Neural cell (in vitro differentiated cells): Measurements from ENCODE around the gene RPL29. TPM values are rescaled to one million over a fixed set of nuclear protein-coding genes. Genes with fewer than 3 reads are reported as not detected.

Experiments used
- H2AFZ ChIP-seq: fragments of 200-600, 300-800 bp; sonication (generic), shearing (Covaris generic); 2 replicates; pipeline ENCODE4 v1.6.0; 2014; ENCODE audit warnings: low read depth, mild to moderate bottlenecking, antibody characterized with exemption, low read length, moderate library complexity
- H3F3A ChIP-seq: fragments of 200-600 bp; shearing (Covaris generic); 2 replicates; pipeline ENCODE4 v1.6.1; 2016; ENCODE audit warnings: mild to moderate bottlenecking, moderate library complexity, mixed read lengths, antibody characterized with exemption, low read length; ENCODE audit not compliant: insufficient read depth, poor library complexity, severe bottlenecking
- H3K27ac ChIP-seq: fragments of 200-600, 300-800 bp; sonication (generic), shearing (Covaris generic); 2 replicates; pipeline ENCODE4 v1.5.1; 2014; ENCODE audit warnings: mild to moderate bottlenecking, low read length, moderate library complexity
- H3K27me3 ChIP-seq: fragments of 300-800, 200-600 bp; sonication (generic), shearing (Covaris generic); 2 replicates; pipeline ENCODE4 v1.6.0; 2014; ENCODE audit warnings: mild to moderate bottlenecking, low read depth, low read length, moderate library complexity; ENCODE audit not compliant: insufficient read depth
- H3K36me3 ChIP-seq: fragments of 300-800, 200-600 bp; sonication (generic), shearing (Covaris generic); 2 replicates; pipeline ENCODE4 v1.5.1; 2014; ENCODE audit warnings: mild to moderate bottlenecking, antibody characterized with exemption, low read length, moderate library complexity; ENCODE audit not compliant: insufficient read depth
- H3K4me2 ChIP-seq: fragments of 300-800, 200-600 bp; sonication (generic), shearing (Covaris generic); 2 replicates; pipeline ENCODE4 v1.6.0; 2014; ENCODE audit warnings: mild to moderate bottlenecking, low read length
- H3K4me3 ChIP-seq: fragments of 300-800, 200-600 bp; sonication (generic), shearing (Covaris generic); 2 replicates; pipeline ENCODE4 v1.5.1; 2014; ENCODE audit warnings: mild to moderate bottlenecking, low read length, moderate library complexity
- H3K79me2 ChIP-seq: fragments of 200-600 bp; shearing (Covaris generic); replicated peaks from 2 replicates; pipeline ENCODE4 v1.6.0; 2014; ENCODE audit warnings: mild to moderate bottlenecking, low read length, moderate library complexity; ENCODE audit not compliant: insufficient read depth
- H3K9ac ChIP-seq: fragments of 300-800, 200-600 bp; sonication (generic), shearing (Covaris generic); 2 replicates; pipeline ENCODE4 v1.6.1; 2016; ENCODE audit warnings: mild to moderate bottlenecking, low read length, mixed read lengths
- H3K9me2 ChIP-seq: fragments of 200-600 bp; shearing (Covaris generic); 2 replicates; pipeline ENCODE4 v1.6.1; 2016; ENCODE audit warnings: mild to moderate bottlenecking, low read length, mixed read lengths; ENCODE audit not compliant: insufficient read depth
- H3K9me3 ChIP-seq: fragments of 200-600, 300-800 bp; sonication (generic), shearing (Covaris generic); 2 replicates; pipeline ENCODE4 v1.6.1; 2016; ENCODE audit warnings: mild to moderate bottlenecking, mixed run types, low read length, moderate library complexity, mixed read lengths
- H4K20me1 ChIP-seq: fragments of 200-600 bp; shearing (Covaris generic); 2 replicates; pipeline ENCODE4 v1.6.1; 2016; ENCODE audit warnings: mild to moderate bottlenecking, mixed run types; ENCODE audit not compliant: insufficient read depth
- EP300 ChIP-seq: fragments of 450-650 bp; conservative IDR thresholded peaks from 2 replicates; pipeline ENCODE4 v1.6.1; 2014; ENCODE audit warnings: antibody characterized with exemption, mild to moderate bottlenecking, moderate library complexity; ENCODE audit not compliant: poor library complexity, severe bottlenecking
- EZH2 ChIP-seq: fragments of 200-600, 300-800 bp; shearing (Covaris generic), sonication (generic); IDR thresholded peaks from 2 replicates; pipeline ENCODE4 v1.6.1; 2014; ENCODE audit warnings: antibody characterized with exemption, low read length, borderline replicate concordance, mild to moderate bottlenecking; ENCODE audit not compliant: insufficient read depth, poor library complexity, severe bottlenecking
- MXI1 ChIP-seq: fragments of 450-650 bp; conservative IDR thresholded peaks from 2 replicates; pipeline ENCODE4 v1.6.1; 2014; ENCODE audit warnings: antibody characterized with exemption, mild to moderate bottlenecking; ENCODE audit not compliant: poor library complexity, severe bottlenecking
- POLR2AphosphoS5 ChIP-seq: IDR thresholded peaks from 2 replicates; pipeline ENCODE4 v1.6.1; 2012
- RAD21 ChIP-seq: fragments of 450-650 bp; conservative IDR thresholded peaks from 2 replicates; pipeline ENCODE4 v1.6.1; 2014; ENCODE audit warnings: antibody characterized with exemption, mild to moderate bottlenecking, moderate library complexity
- SMC3 ChIP-seq: fragments of 450-650 bp; conservative IDR thresholded peaks from 2 replicates; pipeline ENCODE4 v1.6.1; 2014; ENCODE audit warnings: antibody characterized with exemption, mild to moderate bottlenecking, moderate library complexity; ENCODE audit not compliant: poor library complexity
- TAF1 ChIP-seq: IDR thresholded peaks from 2 replicates; pipeline ENCODE4 v1.6.1; 2012; ENCODE audit warnings: low read depth
- polyA plus RNA-seq: library from polyadenylated mRNA; depleted of rRNA; stranded (reverse); fragments of >200 nt; gene quantifications from 2 replicates; pipeline ENCODE4 v1.2.3, GENCODE V29; 2014
- TF ChIP-seq, protein P1 (sequence below): IDR thresholded peaks from 2 replicates; pipeline ENCODE4 v1.6.1; 2012; ENCODE audit warnings: borderline replicate concordance
- TF ChIP-seq, protein P2 (sequence below): fragments of 450-650 bp; IDR thresholded peaks from 2 replicates; pipeline ENCODE4 v1.5.1; 2014; ENCODE audit warnings: antibody characterized with exemption, mild to moderate bottlenecking, moderate library complexity; ENCODE audit not compliant: poor library complexity, severe bottlenecking

The RPL29 gene
- polyA plus RNA-seq, 1 donor from 2014 or later = 846 TPM

DNA sequence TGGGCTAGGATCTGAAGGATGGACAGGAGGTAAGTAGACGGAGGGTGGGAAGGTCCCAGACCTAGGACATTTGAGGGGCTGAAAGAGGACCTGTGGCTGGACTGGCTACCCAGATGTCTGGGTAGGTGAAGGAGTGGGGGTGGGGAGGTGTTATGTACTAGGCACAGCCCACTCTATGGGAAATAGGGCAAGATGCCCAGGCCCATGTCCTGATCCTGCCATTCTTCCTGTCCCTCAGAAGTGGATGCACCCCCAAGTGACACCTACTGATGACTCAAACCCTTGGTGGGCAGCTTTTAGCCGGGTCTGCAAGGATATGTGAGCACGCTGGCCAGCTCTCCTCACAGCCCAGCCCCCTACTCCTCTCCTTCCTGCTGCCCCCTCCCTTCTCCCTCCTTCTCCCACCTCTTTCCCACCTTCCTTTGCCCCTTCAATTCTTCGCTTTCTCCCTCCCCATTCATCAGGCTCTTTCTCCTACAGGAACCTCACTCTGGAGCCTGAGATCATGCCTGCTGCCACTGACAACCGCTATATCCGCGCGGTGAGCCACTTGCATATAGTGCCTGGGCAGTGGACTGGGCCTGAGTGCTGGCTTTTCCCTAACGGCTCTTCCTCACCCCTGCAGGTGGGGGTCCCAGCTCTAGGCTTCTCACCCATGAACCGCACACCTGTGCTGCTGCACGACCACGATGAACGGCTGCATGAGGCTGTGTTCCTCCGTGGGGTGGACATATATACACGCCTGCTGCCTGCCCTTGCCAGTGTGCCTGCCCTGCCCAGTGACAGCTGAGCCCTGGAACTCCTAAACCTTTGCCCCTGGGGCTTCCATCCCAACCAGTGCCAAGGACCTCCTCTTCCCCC is 7.2 kb downstream of the RPL29 start:
- H3K9me3 ChIP-seq = no peaks in the 10 kb centered on the region
- H3K4me2 ChIP-seq = no peak overlapping the region
- H3K27me3 ChIP-seq = no peaks in the 10 kb centered on the region
- H3K9ac ChIP-seq = no peak overlapping the region
- no peaks in the 10 kb centered on the region for H3K79me2 ChIP-seq
- no peaks in the 10 kb centered on the region for H3F3A ChIP-seq
- H3K4me3 ChIP-seq = no peak overlapping the region
- no peak for TF ChIP-seq TAF1
- TF ChIP-seq RAD21 = no peak
- no peak for TF ChIP-seq EZH2
- TF ChIP-seq EP300 = no peak
- no peaks in the 10 kb centered on the region for H3K9me2 ChIP-seq
- no peak overlapping the region for H2AFZ ChIP-seq
- no peaks in the 10 kb centered on the region for H3K36me3 ChIP-seq
- no peaks in the 10 kb centered on the region for H4K20me1 ChIP-seq
- H3K27ac ChIP-seq = no peak overlapping the region

DNA sequence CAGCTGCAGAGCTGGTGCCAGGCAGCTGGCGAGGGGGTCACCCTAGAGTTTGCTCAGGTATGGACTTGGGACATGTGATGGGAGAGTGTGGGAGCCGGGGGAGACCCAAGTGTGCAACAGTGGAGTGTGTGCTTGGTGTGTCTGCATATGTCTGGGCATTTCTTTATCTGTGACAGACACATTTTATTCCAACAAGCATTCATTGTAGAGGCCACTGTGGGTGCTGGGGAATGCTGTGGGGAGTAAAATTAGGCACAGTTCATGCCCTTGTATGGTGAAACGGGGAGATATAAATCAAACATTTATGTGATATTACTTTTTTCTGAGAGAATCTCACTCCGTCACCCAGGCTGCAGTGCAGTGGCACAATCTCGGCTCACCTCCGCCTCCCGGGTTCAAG is 8.1 kb downstream of the RPL29 start:
- H3K9me3 ChIP-seq = no peaks in the 10 kb centered on the region

More for the DNA sequence above, 8.1 kb downstream of the RPL29 start:
- Histone ChIP-seq H3K9me2 (no peaks in the 10 kb centered on the region), H2AFZ (no peak overlapping the region), H3K4me3 (no peak overlapping the region), H3K27ac (no peak overlapping the region), H4K20me1 (no peaks in the 10 kb centered on the region), H3K79me2 (no peaks in the 10 kb centered on the region), H3F3A (no peaks in the 10 kb centered on the region), H3K4me2 (no peak overlapping the region), H3K9ac (no peak overlapping the region), H3K27me3 (no peaks in the 10 kb centered on the region), H3K36me3 (no peaks in the 10 kb centered on the region)
- TF ChIP-seq EP300 (no peak), MXI1 (no peak), RAD21 (no peak), POLR2AphosphoS5 (no peak), TAF1 (no peak), SMC3 (no peak), EZH2 (no peak)
- TF ChIP-seq, protein P1, sequence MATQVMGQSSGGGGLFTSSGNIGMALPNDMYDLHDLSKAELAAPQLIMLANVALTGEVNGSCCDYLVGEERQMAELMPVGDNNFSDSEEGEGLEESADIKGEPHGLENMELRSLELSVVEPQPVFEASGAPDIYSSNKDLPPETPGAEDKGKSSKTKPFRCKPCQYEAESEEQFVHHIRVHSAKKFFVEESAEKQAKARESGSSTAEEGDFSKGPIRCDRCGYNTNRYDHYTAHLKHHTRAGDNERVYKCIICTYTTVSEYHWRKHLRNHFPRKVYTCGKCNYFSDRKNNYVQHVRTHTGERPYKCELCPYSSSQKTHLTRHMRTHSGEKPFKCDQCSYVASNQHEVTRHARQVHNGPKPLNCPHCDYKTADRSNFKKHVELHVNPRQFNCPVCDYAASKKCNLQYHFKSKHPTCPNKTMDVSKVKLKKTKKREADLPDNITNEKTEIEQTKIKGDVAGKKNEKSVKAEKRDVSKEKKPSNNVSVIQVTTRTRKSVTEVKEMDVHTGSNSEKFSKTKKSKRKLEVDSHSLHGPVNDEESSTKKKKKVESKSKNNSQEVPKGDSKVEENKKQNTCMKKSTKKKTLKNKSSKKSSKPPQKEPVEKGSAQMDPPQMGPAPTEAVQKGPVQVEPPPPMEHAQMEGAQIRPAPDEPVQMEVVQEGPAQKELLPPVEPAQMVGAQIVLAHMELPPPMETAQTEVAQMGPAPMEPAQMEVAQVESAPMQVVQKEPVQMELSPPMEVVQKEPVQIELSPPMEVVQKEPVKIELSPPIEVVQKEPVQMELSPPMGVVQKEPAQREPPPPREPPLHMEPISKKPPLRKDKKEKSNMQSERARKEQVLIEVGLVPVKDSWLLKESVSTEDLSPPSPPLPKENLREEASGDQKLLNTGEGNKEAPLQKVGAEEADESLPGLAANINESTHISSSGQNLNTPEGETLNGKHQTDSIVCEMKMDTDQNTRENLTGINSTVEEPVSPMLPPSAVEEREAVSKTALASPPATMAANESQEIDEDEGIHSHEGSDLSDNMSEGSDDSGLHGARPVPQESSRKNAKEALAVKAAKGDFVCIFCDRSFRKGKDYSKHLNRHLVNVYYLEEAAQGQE = no peak
- TF ChIP-seq, protein P2, sequence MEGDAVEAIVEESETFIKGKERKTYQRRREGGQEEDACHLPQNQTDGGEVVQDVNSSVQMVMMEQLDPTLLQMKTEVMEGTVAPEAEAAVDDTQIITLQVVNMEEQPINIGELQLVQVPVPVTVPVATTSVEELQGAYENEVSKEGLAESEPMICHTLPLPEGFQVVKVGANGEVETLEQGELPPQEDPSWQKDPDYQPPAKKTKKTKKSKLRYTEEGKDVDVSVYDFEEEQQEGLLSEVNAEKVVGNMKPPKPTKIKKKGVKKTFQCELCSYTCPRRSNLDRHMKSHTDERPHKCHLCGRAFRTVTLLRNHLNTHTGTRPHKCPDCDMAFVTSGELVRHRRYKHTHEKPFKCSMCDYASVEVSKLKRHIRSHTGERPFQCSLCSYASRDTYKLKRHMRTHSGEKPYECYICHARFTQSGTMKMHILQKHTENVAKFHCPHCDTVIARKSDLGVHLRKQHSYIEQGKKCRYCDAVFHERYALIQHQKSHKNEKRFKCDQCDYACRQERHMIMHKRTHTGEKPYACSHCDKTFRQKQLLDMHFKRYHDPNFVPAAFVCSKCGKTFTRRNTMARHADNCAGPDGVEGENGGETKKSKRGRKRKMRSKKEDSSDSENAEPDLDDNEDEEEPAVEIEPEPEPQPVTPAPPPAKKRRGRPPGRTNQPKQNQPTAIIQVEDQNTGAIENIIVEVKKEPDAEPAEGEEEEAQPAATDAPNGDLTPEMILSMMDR = no peak
